GM20000 (cell line): Measurements from ENCODE around the gene CTDSPL.

ENCODE experiments used
- DNase-seq: peaks from one replicate; pipeline ENCODE4 v3.0.0; 2012; ENCODE audit warnings: low spot score
- CTCF ChIP-seq: IDR thresholded peaks from 2 replicates; pipeline ENCODE4 v1.5.1; 2012; ENCODE audit warnings: mild to moderate bottlenecking, control low read depth; ENCODE audit errors: extremely low read depth, missing control alignments

Gene CTDSPL

GRCh38 chr3:37885814-37886213 lies 24.1 kb downstream of the CTDSPL start:
- no peak for DNase-seq
- TF ChIP-seq CTCF, result no peak

- no peak for TF ChIP-seq CTCF
- no peak for DNase-seq
Observed at GRCh38 chr3:37886395-37886794, 24.7 kb downstream of the CTDSPL start.

- DNase-seq, result no peak
- no peak for TF ChIP-seq CTCF
Observed at GRCh38 chr3:37887062-37887461, 25.4 kb downstream of the CTDSPL start.

GRCh38 chr3:37887824-37888223 lies 26.1 kb downstream of the CTDSPL start:
- no peak for DNase-seq
- TF ChIP-seq CTCF, result no peak

- DNase-seq, result no peak
- no peak for TF ChIP-seq CTCF
Observed at GRCh38 chr3:37888421-37888820, 26.7 kb downstream of the CTDSPL start.

- DNase-seq, result no peak
- no peak for TF ChIP-seq CTCF
Observed at GRCh38 chr3:37890522-37890921, 28.8 kb downstream of the CTDSPL start.

- no peak for TF ChIP-seq CTCF
- no peak for DNase-seq
Observed at GRCh38 chr3:37891227-37891626, 29.5 kb downstream of the CTDSPL start.
